ENCODE data around the gene PI4KA. TPM values are rescaled to one million over a fixed set of nuclear protein-coding genes. Genes with fewer than 3 reads are reported as not detected.

Gene PI4KA
- total and polyA plus RNA-seq, 2 donors (not counting 1 experiment from before 2014, with no cell fraction given), result 26.4 to 40.6 TPM

GRCh38 chr22:20748731-20749428 is 109.7 kb downstream of the PI4KA start:
- no peak overlapping the region for H3K9ac ChIP-seq (ENCODE audit: insufficient read depth, low read length)
- TF ChIP-seq EZH2 (IDR thresholded peaks at IDR 0.05; ENCODE audit: low read length, missing control alignments) (no peak), CTCF (conservative IDR thresholded peaks at IDR 0.05 in 1 of 2, IDR thresholded peaks at IDR 0.05 in 1 of 2; ENCODE audit: low read depth in 1 of 2, low read length in 2 of 2) (no peak)
- no peaks in the 10 kb centered on the region for H3K79me2 ChIP-seq (ENCODE audit: control insufficient read depth, insufficient read depth, low read length)
- H3K36me3 ChIP-seq (ENCODE audit: control insufficient read depth, insufficient read depth, low read length), result peaks cover 10% of the 10 kb centered on the region
- H3K27ac ChIP-seq (ENCODE audit: insufficient read depth, low read length), result no peak overlapping the region
- no peaks in the 10 kb centered on the region for H4K20me1 ChIP-seq (ENCODE audit: control insufficient read depth, extremely low read depth, insufficient read depth, low read length)
- peak in 1 of 2 donors; percentile 87 for DNase-seq (ENCODE audit: low read depth in 2 of 2)
- no peaks in the 10 kb centered on the region for H3K27me3 ChIP-seq (ENCODE audit: control insufficient read depth, insufficient read depth, low read length)
- H3K4me1 ChIP-seq (ENCODE audit: control insufficient read depth, extremely low read depth, insufficient read depth, low read length), result peaks cover 9% of the 10 kb centered on the region
- H2AFZ ChIP-seq (ENCODE audit: low read length), result no peak overlapping the region
- no peak overlapping the region for H3K4me2 ChIP-seq (ENCODE audit: extremely low read depth, insufficient read depth, low read length)
- no peak overlapping the region for H3K4me3 ChIP-seq (replicated peaks in 1 of 4; ENCODE audit: control extremely low read depth in 1 of 4, insufficient read depth in 1 of 4, low read depth in 3 of 4, low read length in 4 of 4)
- H3K9me3 ChIP-seq (ENCODE audit: control insufficient read depth, insufficient read depth, low read depth, low read length), result no peaks in the 10 kb centered on the region

- Histone ChIP-seq H3K4me1 (ENCODE audit: control insufficient read depth, extremely low read depth, insufficient read depth, low read length) (peaks cover 9% of the 10 kb centered on the region), H4K20me1 (ENCODE audit: control insufficient read depth, extremely low read depth, insufficient read depth, low read length) (no peaks in the 10 kb centered on the region), H3K27ac (ENCODE audit: insufficient read depth, low read length) (no peak overlapping the region), H3K4me3 (replicated peaks in 1 of 4; ENCODE audit: control extremely low read depth in 1 of 4, insufficient read depth in 1 of 4, low read depth in 3 of 4, low read length in 4 of 4) (no peak overlapping the region), H3K9ac (ENCODE audit: insufficient read depth, low read length) (no peak overlapping the region), H3K9me3 (ENCODE audit: control insufficient read depth, insufficient read depth, low read depth, low read length) (no peaks in the 10 kb centered on the region), H3K36me3 (ENCODE audit: control insufficient read depth, insufficient read depth, low read length) (peaks cover 10% of the 10 kb centered on the region), H3K27me3 (ENCODE audit: control insufficient read depth, insufficient read depth, low read length) (no peaks in the 10 kb centered on the region), H3K4me2 (ENCODE audit: extremely low read depth, insufficient read depth, low read length) (no peak overlapping the region), H3K79me2 (ENCODE audit: control insufficient read depth, insufficient read depth, low read length) (no peaks in the 10 kb centered on the region), H2AFZ (ENCODE audit: low read length) (no peak overlapping the region)
- no peak for TF ChIP-seq EZH2 (IDR thresholded peaks at IDR 0.05; ENCODE audit: low read length, missing control alignments)
- no peak for TF ChIP-seq CTCF (conservative IDR thresholded peaks at IDR 0.05 in 1 of 2, IDR thresholded peaks at IDR 0.05 in 1 of 2; ENCODE audit: low read depth in 1 of 2, low read length in 2 of 2)
- DNase-seq (ENCODE audit: low read depth in 2 of 2), result no peak
Measured at GRCh38 chr22:20748082-20748481, 110.5 kb downstream of the PI4KA start.

GRCh38 chr22:20747223-20747622 is 111.4 kb downstream of the PI4KA start:
- no peak overlapping the region for H3K4me3 ChIP-seq (replicated peaks in 1 of 4; ENCODE audit: control extremely low read depth in 1 of 4, insufficient read depth in 1 of 4, low read depth in 3 of 4, low read length in 4 of 4)
- no peak overlapping the region for H3K9ac ChIP-seq (ENCODE audit: insufficient read depth, low read length)
- H3K9me3 ChIP-seq (ENCODE audit: control insufficient read depth, insufficient read depth, low read depth, low read length), result no peaks in the 10 kb centered on the region
- no peak overlapping the region for H3K4me2 ChIP-seq (ENCODE audit: extremely low read depth, insufficient read depth, low read length)
- no peaks in the 10 kb centered on the region for H3K79me2 ChIP-seq (ENCODE audit: control insufficient read depth, insufficient read depth, low read length)
- H3K36me3 ChIP-seq (ENCODE audit: control insufficient read depth, insufficient read depth, low read length), result peaks cover 8% of the 10 kb centered on the region
- TF ChIP-seq EZH2 (IDR thresholded peaks at IDR 0.05; ENCODE audit: low read length, missing control alignments), result no peak
- no peak for TF ChIP-seq CTCF (conservative IDR thresholded peaks at IDR 0.05 in 1 of 2, IDR thresholded peaks at IDR 0.05 in 1 of 2; ENCODE audit: low read depth in 1 of 2, low read length in 2 of 2)
- peaks cover 9% of the 10 kb centered on the region for H3K4me1 ChIP-seq (ENCODE audit: control insufficient read depth, extremely low read depth, insufficient read depth, low read length)
- no peaks in the 10 kb centered on the region for H3K27me3 ChIP-seq (ENCODE audit: control insufficient read depth, insufficient read depth, low read length)
- DNase-seq (ENCODE audit: low read depth in 2 of 2), result no peak
- no peak overlapping the region for H2AFZ ChIP-seq (ENCODE audit: low read length)
- H4K20me1 ChIP-seq (ENCODE audit: control insufficient read depth, extremely low read depth, insufficient read depth, low read length), result no peaks in the 10 kb centered on the region
- no peak overlapping the region for H3K27ac ChIP-seq (ENCODE audit: insufficient read depth, low read length)
